ENCODE results near the gene ZBTB17. TPM values are rescaled to one million over a fixed set of nuclear protein-coding genes. Genes with fewer than 3 reads are reported as not detected.

The ZBTB17 gene
- total and polyA plus RNA-seq, 10 of the 15 experiments (the other 5 are each of a cell fraction or from before 2014, with no cell fraction given) = 0.87 to 59.4 (median 38.7) TPM

- no peak overlapping the region for H3K27ac ChIP-seq (ENCODE audit: control insufficient read depth, insufficient read depth)
- peaks cover 8% of the 10 kb centered on the region for H3K79me2 ChIP-seq (ENCODE audit: control insufficient read depth, insufficient read depth, low read length)
- no peak for ATAC-seq
- TF ChIP-seq, protein P1, sequence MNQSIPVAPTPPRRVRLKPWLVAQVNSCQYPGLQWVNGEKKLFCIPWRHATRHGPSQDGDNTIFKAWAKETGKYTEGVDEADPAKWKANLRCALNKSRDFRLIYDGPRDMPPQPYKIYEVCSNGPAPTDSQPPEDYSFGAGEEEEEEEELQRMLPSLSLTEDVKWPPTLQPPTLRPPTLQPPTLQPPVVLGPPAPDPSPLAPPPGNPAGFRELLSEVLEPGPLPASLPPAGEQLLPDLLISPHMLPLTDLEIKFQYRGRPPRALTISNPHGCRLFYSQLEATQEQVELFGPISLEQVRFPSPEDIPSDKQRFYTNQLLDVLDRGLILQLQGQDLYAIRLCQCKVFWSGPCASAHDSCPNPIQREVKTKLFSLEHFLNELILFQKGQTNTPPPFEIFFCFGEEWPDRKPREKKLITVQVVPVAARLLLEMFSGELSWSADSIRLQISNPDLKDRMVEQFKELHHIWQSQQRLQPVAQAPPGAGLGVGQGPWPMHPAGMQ (IDR thresholded peaks at IDR 0.05; ENCODE audit: borderline replicate concordance) = no peak
- TF ChIP-seq JUNB (IDR thresholded peaks at IDR 0.05) (no peak), ZBTB33 (IDR thresholded peaks at IDR 0.05) (no peak), TCF3 (IDR thresholded peaks at IDR 0.05; ENCODE audit: borderline replicate concordance, insufficient read depth, low read depth, low read length) (no peak), SKIL (IDR thresholded peaks at IDR 0.05; ENCODE audit: low read depth, poor library complexity, severe bottlenecking) (no peak), CTCF (IDR thresholded peaks at IDR 0.05 in 2 of 3, conservative IDR thresholded peaks at IDR 0.05 in 1 of 3; ENCODE audit: control insufficient read depth in 2 of 3, extremely low read depth in 1 of 3, insufficient read depth in 1 of 3, low read depth in 3 of 3, low read length in 3 of 3) (no peak), ATF7 (IDR thresholded peaks at IDR 0.05; ENCODE audit: low read depth) (no peak), KLF5 (IDR thresholded peaks at IDR 0.05; ENCODE audit: partially characterized antibody) (no peak), MYB (IDR thresholded peaks at IDR 0.05; ENCODE audit: borderline replicate concordance, low read depth, low read length) (no peak)
- H4K20me1 ChIP-seq (ENCODE audit: control insufficient read depth, insufficient read depth) = peaks cover 3% of the 10 kb centered on the region; the same call in 1 of the 2 replicates
- H2AFZ ChIP-seq (ENCODE audit: control insufficient read depth, low read depth, low read length) = no peak overlapping the region
- peaks cover 0 to 15% of the 10 kb centered on the region in 2 experiments; a peak in 2 of 4 replicates for H3K36me3 ChIP-seq (ENCODE audit: control insufficient read depth in 2 of 2, insufficient read depth in 2 of 2, low read length in 1 of 2)
- intact Hi-C loops (cut with micrococcal nuclease; ENCODE audit: unreplicated experiment) = no loop called here
- no peak overlapping the region for H3K4me2 ChIP-seq (ENCODE audit: control insufficient read depth, insufficient read depth)
- DNase-seq (ENCODE audit: low read depth, low spot score) = no peak
- no peak overlapping the region for H3K9ac ChIP-seq (ENCODE audit: control insufficient read depth, insufficient read depth, low read length)
- POLR2A ChIA-PET = interaction anchor here (1.0 kb wide), 1 partner anchor 140 kb away, joined by 3 read pairs; no protein-coding TSS in a partner anchor
- H3K4me3 ChIP-seq = no peak overlapping the region
- SMC1A ChIA-PET (ENCODE audit: uncharacterized antibody, unreplicated experiment) = interaction anchor here (1.2 kb wide), 1 partner anchor 19 kb away, joined by 3 read pairs; no protein-coding TSS in a partner anchor
- CTCF ChIA-PET = interaction anchor here (0.9 to 1.7 kb wide), 4 partner anchors 38 to 161 kb away, joined by 3 to 4 read pairs (median 3); no protein-coding TSS in a partner anchor
- RAD21 ChIA-PET (ENCODE audit: unreplicated experiment) = interaction anchor here (0.6 to 2.4 kb wide), 4 partner anchors 10 to 87 kb away, joined by 3 to 7 read pairs (median 3); partner anchors contain the start of gene CLCNKB
- peaks cover 4% of the 10 kb centered on the region; the same call in 1 of the 2 replicates for H3K4me1 ChIP-seq (ENCODE audit: control insufficient read depth, insufficient read depth, low read length)
- no peak for FAIRE-seq
- BruUV-seq (replicated peaks) = no TSS peak
- H3K27me3 ChIP-seq (replicated peaks in 1 of 2; ENCODE audit: control insufficient read depth in 2 of 2, insufficient read depth in 2 of 2, low read length in 1 of 2) = no peaks in the 10 kb centered on the region
- in situ Hi-C loops (cut with MboI) = no loop called here
- no peaks in the 10 kb centered on the region for H3K9me3 ChIP-seq (replicated peaks; ENCODE audit: control insufficient read depth, insufficient read depth, low read length)
Observed at GRCh38 chr1:15956150-15956549, 19.8 kb downstream of the ZBTB17 start.
